NCI-H2107 treated with DMSO at 0.1 percent for 48 hours (cell line): ENCODE measurements around the gene CUEDC1.
"Not testable (repeated sequence)": the region's sequence is repeated elsewhere in the genome, so short reads cannot be mapped to it uniquely, and the experiment has no call there.

Experiments
- DNase-seq: peaks from one replicate; lab custom pipeline; 2025; ENCODE audit not compliant: unreplicated experiment; lab: John Stamatoyannopoulos, UW

Gene CUEDC1

GRCh38 chr17:57959929-57960328 lies 4.7 kb upstream of the CUEDC1 start:
- DNase-seq: no peak

DNA sequence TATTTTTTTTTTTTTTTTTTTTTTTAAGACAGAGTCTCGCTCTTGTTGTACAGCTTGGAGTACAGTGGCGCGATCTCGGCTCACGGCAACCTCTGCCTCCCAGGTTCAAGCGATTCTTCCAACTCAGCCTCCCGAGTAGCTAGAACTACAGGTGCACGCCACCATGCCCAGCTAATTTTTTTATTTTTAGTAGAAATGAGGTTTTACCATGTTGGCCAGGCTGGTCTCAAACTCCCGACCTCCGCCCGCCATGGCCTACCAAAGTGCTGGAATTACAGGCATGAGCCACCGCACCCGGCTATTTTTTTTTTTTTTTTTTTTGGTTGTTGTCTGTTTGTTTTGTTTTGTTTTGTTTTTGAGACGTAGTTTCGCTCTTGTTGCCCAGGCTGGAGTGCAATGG lies 3.2 kb upstream of the CUEDC1 start:
- DNase-seq: not testable (repeated sequence)

- no peak for DNase-seq
Observed at GRCh38 chr17:57957886-57958285, 2.7 kb upstream of the CUEDC1 start.

- no peak for DNase-seq
Observed at GRCh38 chr17:57957120-57957850, 2.1 kb upstream of the CUEDC1 start.

- peak; percentile 90 for DNase-seq
Observed at GRCh38 chr17:57956291-57957119, 1.3 kb upstream of the CUEDC1 start.

DNA sequence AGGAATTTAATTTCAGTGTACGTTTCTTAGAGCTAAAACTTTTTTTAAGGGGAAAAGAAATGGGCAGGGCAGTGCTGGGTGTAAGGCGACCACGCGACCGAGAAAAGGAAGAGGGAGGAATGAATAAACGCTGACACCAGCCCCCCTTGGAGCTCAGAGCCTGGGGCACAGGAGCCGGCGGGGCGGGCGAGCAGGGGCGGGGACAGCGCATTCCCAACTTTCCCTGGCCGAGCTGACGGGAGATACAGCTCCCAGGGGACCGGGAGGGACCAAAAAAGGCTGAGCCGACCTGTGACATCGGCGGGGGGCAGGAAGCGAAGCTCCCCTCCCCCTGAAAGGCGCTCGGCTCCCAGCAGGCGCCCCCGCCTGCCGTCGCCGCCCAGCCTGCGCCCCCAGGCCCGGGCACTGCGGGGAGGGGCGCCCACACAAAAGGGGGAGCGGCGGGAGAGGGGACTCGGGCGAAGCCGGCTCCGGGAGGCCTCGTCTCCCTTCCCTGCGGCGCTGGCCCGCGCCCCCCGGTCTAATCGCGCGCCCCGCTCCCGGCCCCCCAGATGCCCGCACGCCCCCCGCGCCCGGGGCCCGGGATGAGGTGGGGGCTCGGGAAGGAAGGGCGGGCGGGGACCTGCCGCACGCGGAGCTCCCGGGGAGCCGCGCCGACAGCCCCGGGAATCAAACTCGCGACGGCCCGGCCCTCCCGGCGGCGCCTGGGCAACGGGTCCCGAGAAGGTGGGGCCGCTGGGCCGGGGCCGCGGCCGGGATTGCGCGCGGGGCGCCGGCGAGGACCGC lies 622 bp downstream of the CUEDC1 start:
- peak; percentile 48 for DNase-seq

- no peak for DNase-seq
Observed at GRCh38 chr17:57953705-57954396, 1.4 kb downstream of the CUEDC1 start.

DNA sequence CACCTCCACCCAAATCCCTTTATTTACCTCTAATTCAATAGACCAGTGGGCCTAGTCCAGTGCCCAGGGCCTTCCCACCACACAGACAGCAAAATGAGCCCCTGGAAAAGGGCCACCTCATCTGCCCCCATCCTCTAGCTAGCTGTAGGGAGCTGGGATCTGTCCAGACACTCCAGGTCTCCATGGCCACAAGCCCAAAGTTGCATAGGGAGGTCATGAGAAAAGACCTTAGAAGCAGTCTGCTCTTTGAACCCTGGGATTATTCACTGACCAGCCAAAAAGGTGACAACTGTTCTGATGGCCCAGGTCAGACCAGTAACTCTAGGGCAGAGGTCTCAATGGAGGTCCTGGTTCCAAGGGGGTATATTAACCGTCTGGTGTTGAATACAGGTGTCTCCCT lies 2.0 kb downstream of the CUEDC1 start:
- DNase-seq: no peak

DNA sequence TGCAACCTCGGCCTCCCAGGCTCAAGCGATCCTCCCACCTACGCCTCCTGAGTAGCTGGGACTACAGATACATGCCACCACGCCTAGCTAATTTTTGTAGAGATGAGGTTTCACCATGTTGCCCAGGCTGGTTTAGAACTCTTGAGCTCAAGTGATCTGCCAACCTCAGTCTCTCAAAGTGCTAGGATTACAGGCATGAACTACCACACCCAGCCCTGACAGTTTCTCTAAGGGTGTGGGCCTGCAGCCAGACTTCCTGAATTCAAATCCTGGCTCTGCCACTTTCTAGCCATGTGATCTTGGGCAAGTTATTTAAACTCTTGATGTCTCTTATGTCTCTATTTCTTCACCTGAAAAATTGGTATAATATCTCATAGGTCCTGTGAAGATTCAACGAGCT lies 5.6 kb downstream of the CUEDC1 start:
- DNase-seq: no peak

- no peak for DNase-seq
Observed at GRCh38 chr17:57948555-57949420, 6.4 kb downstream of the CUEDC1 start.

GRCh38 chr17:57948169-57948554 lies 7.0 kb downstream of the CUEDC1 start:
- no peak for DNase-seq

- DNase-seq: no peak
Observed at GRCh38 chr17:57947369-57947768, 7.8 kb downstream of the CUEDC1 start.

DNA sequence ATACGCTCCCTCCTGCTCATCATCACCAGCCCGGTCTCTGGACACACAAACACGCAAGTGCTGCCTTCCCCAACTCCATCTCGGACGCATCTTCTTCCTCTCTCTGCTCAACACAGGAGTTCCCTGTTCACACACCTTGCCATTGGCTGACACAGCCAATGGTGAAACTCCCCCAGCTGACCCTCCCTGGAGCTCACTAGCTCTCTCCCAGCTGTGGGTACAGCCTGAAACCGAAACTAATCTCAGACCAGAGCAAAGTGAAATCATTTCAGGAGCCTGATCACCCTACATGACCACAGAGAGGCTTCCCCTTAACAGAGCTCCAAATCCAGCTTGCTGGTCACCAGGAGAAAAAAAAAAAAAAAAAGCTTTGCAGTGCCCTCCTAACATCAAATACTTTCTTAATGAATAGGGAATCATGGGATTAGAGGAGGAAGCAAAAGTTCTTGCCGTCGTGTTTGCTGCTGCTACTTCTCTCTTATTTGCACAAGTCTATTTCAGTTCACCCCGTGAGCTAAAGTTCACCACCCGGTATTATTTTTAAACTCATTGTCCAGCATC lies 8.3 kb downstream of the CUEDC1 start:
- peak; percentile 66 for DNase-seq

DNA sequence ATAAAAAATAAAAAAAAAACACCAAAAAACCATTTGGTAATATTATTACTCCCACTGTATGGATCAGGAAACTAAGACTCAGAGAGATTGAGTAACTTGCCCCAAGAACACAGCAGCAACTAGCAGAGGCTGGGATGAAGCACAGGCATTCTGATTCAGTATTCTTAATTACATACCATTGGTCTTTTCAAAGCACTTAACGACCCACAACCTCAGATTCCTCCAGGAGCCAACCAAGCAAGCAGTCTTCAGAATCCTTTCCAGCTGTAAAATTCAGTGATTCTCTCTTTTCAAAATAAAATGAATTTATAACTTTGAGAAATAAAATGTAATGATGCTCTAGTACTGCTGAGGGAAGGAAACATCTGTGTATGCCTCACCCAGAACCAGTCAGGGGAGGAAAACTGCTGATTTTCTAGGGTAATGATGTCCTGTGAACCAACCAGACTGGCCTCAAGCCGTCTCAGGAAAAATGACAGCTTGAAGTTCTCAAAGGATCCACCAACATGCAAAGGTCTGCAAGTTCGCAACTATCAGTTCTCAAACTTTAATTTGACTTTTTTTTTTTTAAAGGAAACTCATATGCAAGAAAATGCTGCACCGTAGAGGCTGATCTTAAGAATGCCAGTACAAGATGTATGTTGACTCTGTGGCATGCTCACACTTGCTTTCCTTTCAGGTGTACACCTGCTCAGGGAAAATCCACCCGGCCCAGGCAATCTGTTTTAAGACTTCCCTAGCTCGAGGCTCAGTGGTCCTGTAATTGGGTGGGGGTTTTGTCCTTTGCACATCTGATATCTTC lies 9.0 kb downstream of the CUEDC1 start:
- no peak for DNase-seq

DNA sequence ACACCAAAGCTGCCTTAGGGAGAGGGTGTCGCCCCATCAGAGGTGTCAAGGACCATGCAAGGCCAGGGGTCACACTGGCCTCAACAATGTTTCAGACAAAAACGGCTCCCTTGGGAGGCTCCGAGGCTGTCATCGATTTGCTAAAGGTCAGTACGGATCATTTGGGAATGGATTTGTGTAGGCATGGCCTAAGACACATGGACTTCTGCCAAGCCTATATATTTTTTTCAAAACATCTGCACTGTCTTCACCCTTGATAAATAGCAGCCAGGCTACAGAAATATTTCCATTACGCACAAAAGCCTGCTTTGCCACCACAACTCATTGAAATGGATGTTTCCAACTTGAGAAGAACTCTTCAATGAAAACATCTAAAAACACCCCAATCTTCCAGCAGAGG lies 10.3 kb downstream of the CUEDC1 start:
- no peak for DNase-seq

GRCh38 chr17:57943645-57944044 lies 11.6 kb downstream of the CUEDC1 start:
- no peak for DNase-seq

DNA sequence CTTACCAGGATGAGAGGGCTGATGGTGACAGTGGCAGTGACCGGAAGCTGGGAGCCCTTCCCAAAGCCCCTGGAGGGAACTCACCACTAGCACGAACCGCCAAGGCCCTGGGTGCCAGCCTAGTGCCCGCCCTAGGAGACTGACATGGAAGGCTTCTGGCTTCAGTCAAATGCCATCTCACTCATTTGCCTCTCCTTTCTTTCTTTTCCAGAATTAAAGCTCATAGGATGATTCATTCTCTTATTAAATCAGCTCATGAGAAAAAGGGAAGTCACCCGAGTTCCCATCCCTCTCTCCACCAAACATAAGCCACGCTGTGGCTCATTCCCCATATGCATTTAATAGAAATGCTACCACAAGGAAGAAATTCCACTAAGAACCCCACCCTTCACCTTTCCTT lies 12.1 kb downstream of the CUEDC1 start:
- no peak for DNase-seq

GRCh38 chr17:57941384-57942370 lies 13.5 kb downstream of the CUEDC1 start:
- no peak for DNase-seq
